ENCODE measurements around the gene RPN1. TPM values are rescaled to one million over a fixed set of nuclear protein-coding genes. Genes with fewer than 3 reads are reported as not detected.

Gene RPN1
- total and polyA plus RNA-seq, 2 of the 13 experiments (the other 11 are each of a cell fraction or from before 2014, with no cell fraction given), result 290 to 342 TPM

DNA sequence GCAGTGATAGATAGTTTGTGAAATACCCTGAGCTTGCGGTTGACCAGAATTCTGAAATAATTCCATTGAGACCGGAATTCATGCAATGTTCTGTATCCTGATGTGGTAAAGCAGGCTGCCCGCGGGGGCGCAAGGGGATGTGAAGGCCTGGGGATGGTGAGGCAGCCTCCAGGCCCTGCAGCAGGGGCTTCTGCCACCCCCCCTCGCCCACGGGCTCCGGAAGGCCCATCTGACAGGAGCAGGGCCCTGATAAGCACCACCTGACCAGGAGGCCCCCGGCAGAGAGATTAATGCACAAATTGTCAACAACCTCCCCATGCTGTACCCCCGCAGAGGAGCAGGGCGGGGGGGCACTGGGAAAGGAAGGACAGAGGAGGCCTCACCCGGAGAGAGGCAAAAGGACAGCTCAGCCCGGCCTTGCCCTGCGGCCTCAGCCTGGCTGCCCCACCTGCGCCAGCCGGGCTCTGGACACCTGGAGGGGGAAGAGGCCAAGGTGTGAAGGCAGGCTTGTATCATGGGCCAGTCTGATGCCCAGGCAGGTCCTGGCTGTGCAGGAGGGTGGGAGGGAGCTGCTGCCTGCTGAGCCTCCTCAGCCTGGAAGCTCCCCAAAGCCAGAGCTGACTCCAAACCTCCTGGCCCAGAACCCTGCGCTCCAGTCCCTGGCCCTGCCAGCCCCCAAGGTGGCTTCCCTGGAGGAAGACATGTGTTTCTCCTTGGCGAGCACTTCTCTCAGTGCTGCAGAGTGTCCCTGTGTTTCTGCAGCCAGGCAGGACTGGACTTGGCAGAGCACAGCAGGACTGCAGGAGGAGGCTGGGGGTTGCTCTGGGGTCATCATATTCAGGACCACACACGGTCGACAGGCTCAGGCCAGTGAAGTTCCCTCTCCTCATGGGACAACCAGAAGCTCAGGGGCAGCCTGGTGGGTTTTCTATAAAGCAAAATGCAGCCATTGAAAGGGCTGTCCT is 46.5 kb downstream of the RPN1 start:
- no peak overlapping the region for H2AFZ ChIP-seq (ENCODE audit: low read length)
- TF ChIP-seq SMC3 (IDR thresholded peaks at IDR 0.05; ENCODE audit: low read length) (no peak), POLR2AphosphoS5 (IDR thresholded peaks at IDR 0.05; ENCODE audit: low read depth, low read length) (no peak), ZFAT (CRISPR knock-in tag; conservative IDR thresholded peaks at IDR 0.05) (no peak), ZNF724P (CRISPR knock-in tag; IDR thresholded peaks at IDR 0.05; ENCODE audit: borderline replicate concordance) (0 out of 2 replicates have a peak, but pooled peaks have one; percentile 34), ZNF788 (CRISPR knock-in tag; IDR thresholded peaks at IDR 0.05; ENCODE audit: borderline replicate concordance) (0 out of 2 replicates have a peak, but pooled peaks have one; percentile 25), SALL1 (CRISPR knock-in tag; IDR thresholded peaks at IDR 0.05) (0 out of 2 replicates have a peak, but pooled peaks have one; percentile 21), DNMT3B (CRISPR knock-in tag; conservative IDR thresholded peaks at IDR 0.05) (no peak)
- TF ChIP-seq, protein P1, sequence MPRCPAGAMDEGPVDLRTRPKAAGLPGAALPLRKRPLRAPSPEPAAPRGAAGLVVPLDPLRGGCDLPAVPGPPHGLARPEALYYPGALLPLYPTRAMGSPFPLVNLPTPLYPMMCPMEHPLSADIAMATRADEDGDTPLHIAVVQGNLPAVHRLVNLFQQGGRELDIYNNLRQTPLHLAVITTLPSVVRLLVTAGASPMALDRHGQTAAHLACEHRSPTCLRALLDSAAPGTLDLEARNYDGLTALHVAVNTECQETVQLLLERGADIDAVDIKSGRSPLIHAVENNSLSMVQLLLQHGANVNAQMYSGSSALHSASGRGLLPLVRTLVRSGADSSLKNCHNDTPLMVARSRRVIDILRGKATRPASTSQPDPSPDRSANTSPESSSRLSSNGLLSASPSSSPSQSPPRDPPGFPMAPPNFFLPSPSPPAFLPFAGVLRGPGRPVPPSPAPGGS (CRISPR knock-in tag; IDR thresholded peaks at IDR 0.05), result 0 out of 2 replicates have a peak, but pooled peaks have one; percentile 48
- TF ChIP-seq, protein P2, sequence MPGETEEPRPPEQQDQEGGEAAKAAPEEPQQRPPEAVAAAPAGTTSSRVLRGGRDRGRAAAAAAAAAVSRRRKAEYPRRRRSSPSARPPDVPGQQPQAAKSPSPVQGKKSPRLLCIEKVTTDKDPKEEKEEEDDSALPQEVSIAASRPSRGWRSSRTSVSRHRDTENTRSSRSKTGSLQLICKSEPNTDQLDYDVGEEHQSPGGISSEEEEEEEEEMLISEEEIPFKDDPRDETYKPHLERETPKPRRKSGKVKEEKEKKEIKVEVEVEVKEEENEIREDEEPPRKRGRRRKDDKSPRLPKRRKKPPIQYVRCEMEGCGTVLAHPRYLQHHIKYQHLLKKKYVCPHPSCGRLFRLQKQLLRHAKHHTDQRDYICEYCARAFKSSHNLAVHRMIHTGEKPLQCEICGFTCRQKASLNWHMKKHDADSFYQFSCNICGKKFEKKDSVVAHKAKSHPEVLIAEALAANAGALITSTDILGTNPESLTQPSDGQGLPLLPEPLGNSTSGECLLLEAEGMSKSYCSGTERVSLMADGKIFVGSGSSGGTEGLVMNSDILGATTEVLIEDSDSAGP (CRISPR knock-in tag; IDR thresholded peaks at IDR 0.05; ENCODE audit: borderline replicate concordance), result peak; percentile 48; the same call in 1 of the 2 replicates
- TF ChIP-seq, protein P3, sequence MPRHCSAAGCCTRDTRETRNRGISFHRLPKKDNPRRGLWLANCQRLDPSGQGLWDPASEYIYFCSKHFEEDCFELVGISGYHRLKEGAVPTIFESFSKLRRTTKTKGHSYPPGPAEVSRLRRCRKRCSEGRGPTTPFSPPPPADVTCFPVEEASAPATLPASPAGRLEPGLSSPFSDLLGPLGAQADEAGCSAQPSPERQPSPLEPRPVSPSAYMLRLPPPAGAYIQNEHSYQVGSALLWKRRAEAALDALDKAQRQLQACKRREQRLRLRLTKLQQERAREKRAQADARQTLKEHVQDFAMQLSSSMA (CRISPR knock-in tag; IDR thresholded peaks at IDR 0.05), result 0 out of 2 replicates have a peak, but pooled peaks have one; percentile 36
- TF ChIP-seq, protein P4, sequence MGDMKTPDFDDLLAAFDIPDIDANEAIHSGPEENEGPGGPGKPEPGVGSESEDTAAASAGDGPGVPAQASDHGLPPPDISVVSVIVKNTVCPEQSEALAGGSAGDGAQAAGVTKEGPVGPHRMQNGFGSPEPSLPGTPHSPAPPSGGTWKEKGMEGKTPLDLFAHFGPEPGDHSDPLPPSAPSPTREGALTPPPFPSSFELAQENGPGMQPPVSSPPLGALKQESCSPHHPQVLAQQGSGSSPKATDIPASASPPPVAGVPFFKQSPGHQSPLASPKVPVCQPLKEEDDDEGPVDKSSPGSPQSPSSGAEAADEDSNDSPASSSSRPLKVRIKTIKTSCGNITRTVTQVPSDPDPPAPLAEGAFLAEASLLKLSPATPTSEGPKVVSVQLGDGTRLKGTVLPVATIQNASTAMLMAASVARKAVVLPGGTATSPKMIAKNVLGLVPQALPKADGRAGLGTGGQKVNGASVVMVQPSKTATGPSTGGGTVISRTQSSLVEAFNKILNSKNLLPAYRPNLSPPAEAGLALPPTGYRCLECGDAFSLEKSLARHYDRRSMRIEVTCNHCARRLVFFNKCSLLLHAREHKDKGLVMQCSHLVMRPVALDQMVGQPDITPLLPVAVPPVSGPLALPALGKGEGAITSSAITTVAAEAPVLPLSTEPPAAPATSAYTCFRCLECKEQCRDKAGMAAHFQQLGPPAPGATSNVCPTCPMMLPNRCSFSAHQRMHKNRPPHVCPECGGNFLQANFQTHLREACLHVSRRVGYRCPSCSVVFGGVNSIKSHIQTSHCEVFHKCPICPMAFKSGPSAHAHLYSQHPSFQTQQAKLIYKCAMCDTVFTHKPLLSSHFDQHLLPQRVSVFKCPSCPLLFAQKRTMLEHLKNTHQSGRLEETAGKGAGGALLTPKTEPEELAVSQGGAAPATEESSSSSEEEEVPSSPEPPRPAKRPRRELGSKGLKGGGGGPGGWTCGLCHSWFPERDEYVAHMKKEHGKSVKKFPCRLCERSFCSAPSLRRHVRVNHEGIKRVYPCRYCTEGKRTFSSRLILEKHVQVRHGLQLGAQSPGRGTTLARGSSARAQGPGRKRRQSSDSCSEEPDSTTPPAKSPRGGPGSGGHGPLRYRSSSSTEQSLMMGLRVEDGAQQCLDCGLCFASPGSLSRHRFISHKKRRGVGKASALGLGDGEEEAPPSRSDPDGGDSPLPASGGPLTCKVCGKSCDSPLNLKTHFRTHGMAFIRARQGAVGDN (CRISPR knock-in tag; IDR thresholded peaks at IDR 0.05), result peak; percentile 65
- TF ChIP-seq, protein P5, sequence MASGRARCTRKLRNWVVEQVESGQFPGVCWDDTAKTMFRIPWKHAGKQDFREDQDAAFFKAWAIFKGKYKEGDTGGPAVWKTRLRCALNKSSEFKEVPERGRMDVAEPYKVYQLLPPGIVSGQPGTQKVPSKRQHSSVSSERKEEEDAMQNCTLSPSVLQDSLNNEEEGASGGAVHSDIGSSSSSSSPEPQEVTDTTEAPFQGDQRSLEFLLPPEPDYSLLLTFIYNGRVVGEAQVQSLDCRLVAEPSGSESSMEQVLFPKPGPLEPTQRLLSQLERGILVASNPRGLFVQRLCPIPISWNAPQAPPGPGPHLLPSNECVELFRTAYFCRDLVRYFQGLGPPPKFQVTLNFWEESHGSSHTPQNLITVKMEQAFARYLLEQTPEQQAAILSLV (CRISPR knock-in tag; IDR thresholded peaks at IDR 0.05; ENCODE audit: borderline replicate concordance), result 0 out of 2 replicates have a peak, but pooled peaks have one; percentile 14

More for the DNA sequence above, 46.5 kb downstream of the RPN1 start:
- Histone ChIP-seq H3K4me1 (ENCODE audit: insufficient read depth, low read length) (peaks cover 37% of the 10 kb centered on the region), H3K9ac (ENCODE audit: insufficient read depth, low read depth, low read length) (peak overlapping the region; percentile 56; the same call in 1 of the 2 replicates), H3K79me2 (ENCODE audit: insufficient read depth, low read length) (no peaks in the 10 kb centered on the region), H3K36me3 (replicated peaks in 1 of 2; ENCODE audit: control insufficient read depth in 1 of 2, insufficient read depth in 2 of 2, low read length in 2 of 2) (no peaks in the 10 kb centered on the region), H3K27me3 (ENCODE audit: control insufficient read depth in 1 of 2, insufficient read depth in 2 of 2, low read length in 2 of 2) (no peaks in the 10 kb centered on the region), H3K4me3 (replicated peaks in 1 of 3; ENCODE audit: insufficient read depth in 1 of 3, low read depth in 2 of 3, low read length in 3 of 3) (no peak overlapping the region), H3K27ac (ENCODE audit: extremely low read length, insufficient read depth, low read length) (peak overlapping the region; percentile 93), H4K20me1 (ENCODE audit: insufficient read depth, low read length) (no peaks in the 10 kb centered on the region), H3K9me3 (ENCODE audit: low read length) (no peaks in the 10 kb centered on the region), H3K4me2 (ENCODE audit: low read depth, low read length) (peak overlapping the region; percentile 64; the same call in 1 of the 2 replicates)
- ATAC-seq (peak; percentile 8), DNase-seq (ENCODE audit: low spot score) (no peak), FAIRE-seq (no peak)
- no TSS peak for BruUV-seq (replicated peaks)
- in situ Hi-C loops (cut with HindIII; ENCODE audit: extremely low pct_ligation_motif_present, low pct_unique_long_range_greater_than_20kb) (no loop called here), intact Hi-C loops (cut with micrococcal nuclease; ENCODE audit: unreplicated experiment) (no loop called here)
- ChIA-PET POLR2A (interaction anchor here (1.5 to 1.7 kb wide), 2 partner anchors 13 to 14 kb away, joined by 5 to 8 read pairs; no protein-coding TSS in a partner anchor), CTCF (ENCODE audit: low intra/inter-chr PET ratio, low total read pairs) (interaction anchor here (1.8 kb wide), 1 partner anchor 13 kb away, joined by 10 read pairs; no protein-coding TSS in a partner anchor)
- WGBS (ENCODE audit: low lambda C conversion rate), result 90% methylated on average over 9 of the region's 20 CpGs

Data from HepG2 (cell line).